COR-L47 (cell line): ENCODE measurements around the gene PPP2R5E.
A peak's percentile ranks its signal among the peaks of the same experiment; 100 is the strongest.

Experiments used
- DNase-seq: peaks from one replicate; lab custom pipeline; 2025; lab: John Stamatoyannopoulos, UW

The PPP2R5E gene

DNA sequence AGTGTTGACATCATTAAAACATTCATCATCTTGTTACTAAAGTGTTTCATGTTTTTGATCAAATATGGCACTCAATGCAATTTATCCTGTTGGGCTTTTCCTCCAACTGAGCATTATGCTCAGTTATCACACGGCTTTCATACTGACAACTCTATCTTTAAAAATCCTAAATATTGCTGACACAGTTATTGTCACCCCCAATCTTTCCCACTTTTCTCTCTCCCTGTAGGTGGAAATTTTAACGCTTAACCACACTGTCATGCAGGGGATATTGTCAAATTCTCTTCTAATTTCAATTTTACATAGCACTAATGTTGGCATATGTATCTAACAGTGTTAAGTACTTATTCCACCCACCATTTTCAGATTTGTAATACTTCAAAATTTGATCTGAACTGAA lies 164.7 kb downstream of the PPP2R5E start:
- DNase-seq = no peak

DNA sequence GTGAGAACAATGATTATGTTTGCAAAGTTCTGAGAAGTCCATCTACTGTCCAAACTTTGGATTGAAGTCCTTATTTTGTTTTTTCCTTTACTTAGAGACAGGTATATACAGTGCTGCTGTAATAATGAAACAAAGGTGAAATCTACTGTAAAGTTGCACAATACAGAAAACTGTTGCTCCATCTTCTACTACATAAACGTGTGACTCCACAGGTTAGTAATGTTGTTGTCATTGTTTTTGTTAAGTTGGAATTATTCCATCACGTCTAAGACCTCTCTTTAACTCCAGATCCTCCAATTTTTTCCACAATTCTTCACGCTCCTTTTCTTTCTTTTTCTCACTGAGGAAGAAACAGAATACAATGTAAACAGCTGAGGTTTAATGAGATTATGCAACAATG lies 167.4 kb downstream of the PPP2R5E start:
- DNase-seq = no peak

DNA sequence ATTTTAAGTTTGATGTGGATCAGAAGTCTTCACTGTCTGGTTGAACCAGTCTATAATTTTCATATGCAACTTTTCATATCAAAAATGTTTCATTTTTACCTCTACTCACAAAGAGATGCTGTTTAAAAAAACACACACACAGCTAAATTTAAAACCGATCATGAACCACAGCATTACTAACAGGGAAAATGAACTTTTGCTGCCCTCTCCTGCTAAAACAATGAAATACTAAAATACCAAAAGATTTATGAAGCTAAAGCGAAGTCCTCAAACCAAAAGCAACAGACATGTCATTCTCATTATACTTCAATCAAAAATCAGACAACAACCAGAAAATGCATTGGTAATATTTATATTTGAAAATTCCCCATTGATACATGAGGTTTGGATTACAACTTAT lies 171.6 kb downstream of the PPP2R5E start:
- peak; percentile 1 for DNase-seq

DNA sequence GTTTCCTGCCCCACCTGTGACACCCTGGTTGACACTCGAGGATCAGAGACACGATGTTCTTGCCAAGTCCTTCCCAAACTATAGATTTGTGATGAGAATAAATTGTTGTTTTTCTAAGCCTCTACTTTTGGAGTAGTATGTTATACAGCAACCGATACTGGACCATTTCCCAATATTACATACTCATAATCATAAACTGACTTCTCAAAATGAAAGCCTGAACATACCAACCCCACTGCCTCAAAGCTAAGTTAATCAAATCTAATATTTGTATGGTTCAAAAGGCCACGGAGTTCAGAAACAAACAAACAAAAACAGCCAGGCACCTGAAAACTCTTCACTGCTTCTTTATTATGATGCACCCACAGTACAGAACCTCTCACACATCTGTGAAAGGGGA lies 172.1 kb downstream of the PPP2R5E start:
- no peak for DNase-seq

DNA sequence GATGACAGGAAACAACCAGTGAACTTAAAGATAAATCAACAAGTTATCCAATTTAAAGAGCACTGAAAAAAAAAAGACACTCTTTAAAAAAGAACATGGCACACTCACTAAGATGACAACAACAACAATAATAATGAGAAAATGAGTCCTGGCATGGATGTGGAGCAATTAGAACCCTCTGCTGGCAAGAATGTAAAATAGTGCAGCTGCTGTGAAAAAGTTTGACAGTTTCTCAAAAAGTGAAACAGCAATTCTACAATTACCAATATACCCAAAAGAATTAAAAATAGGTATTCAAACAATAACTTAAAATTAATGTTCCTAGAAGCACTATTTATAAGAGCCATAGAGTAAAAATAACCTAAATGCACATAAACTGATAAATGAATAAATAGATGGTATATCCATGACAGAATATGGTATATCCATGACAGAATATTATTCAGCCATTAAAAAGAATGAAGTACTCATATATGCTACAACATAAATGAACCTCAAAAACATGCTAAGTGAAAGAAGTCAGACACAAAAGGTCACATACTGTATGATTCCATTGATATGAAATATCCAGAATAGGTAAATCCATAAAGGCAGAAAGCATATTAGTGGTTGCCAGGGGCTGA lies 175.3 kb downstream of the PPP2R5E start:
- no peak for DNase-seq

DNA sequence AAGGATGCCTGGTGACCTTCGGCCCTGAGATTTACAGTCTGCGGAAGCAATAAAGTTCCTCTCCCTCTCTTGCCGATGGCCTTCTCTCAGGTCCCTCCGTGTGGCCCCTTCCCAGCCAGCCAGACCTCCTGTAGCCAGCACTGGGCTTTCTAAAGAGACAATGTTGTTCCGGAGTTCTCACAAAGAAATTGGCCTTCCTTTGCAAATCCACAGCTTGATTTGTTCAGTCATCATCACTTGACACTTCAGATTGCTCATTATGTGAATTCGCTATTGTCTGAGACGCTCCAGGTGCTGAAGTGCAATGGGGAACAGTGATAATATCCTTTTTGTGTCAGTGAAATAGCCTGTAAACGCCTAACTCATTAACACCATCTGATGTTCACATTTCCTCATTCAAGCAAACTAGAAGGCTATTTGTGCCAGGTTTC lies 180.8 kb downstream of the PPP2R5E start:
- DNase-seq = peak; percentile 91

DNA sequence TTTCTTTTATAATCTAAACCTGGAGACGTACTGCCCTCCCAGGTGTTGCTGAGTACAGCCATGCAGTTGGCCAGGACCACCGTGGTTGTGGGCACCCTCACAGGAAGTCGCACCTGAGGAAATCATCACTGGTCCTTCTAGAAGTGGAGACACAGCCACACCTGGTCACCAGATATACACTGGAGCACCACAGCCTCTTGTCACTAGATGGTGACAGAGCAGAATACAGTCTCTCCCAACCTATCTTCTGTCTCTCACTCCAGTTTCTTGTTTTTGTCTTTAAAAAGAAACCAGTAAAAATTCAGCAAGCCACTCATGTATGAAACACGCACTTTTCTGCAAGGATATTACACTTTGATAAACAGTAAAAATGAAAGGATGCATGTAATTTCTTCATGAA lies 181.4 kb downstream of the PPP2R5E start:
- peak; percentile 45 for DNase-seq

DNA sequence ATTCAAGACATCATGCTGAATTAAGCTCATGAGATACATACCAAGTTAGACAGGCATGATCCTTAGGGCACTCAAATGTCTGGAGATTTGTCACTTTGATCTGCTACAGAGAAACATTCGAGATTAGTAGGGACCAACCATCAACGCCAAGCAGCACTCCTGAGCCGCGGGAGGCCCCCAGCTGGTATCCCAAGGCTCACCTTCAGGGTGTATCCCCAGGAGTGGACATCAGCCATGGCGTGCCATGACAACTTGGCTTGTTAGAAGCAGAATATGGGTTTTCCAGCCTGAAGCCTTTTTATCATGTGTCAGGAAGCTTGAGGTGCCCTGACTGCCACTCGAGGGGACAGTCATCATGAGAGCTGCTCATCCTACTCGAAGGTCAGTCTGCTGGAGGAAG lies 185.3 kb downstream of the PPP2R5E start:
- DNase-seq = no peak

DNA sequence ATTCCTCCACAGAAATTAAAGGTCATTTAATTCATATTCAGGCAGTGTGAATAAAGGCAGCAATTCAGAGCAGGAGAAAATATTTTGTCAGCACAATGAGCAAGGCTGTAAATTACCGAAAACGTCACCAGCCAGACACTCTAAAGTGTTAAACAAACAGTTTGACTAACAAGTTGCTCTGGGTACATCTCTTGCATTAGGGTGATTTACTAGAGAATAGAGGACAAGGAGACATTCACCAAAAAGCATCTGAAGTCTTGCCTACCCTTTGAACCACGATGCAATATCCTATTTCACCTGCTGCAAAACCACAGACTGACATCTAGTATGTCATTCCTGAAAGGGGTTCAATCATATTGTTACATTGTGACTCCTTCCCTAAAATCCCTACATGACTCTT lies 197.4 kb downstream of the PPP2R5E start:
- no peak for DNase-seq

DNA sequence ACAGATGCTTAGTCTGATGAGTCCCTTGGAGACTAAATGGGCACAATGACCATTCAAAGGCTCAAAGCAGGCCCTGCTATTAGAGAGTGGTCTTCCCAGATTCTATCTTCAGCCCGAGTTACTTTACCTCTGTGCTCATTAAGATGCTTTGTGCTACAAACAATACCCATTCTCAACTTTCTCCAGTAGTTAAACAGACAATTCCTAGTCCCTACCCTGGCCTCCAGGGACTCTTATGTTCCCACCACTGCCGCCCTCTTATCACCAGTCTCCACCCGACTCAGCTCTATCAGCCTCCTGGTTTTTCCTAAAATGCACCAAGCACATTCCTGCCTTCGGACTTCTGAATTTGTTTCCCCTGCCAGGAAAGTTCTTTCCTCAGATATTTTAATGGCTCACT lies 198.8 kb downstream of the PPP2R5E start:
- no peak for DNase-seq

DNA sequence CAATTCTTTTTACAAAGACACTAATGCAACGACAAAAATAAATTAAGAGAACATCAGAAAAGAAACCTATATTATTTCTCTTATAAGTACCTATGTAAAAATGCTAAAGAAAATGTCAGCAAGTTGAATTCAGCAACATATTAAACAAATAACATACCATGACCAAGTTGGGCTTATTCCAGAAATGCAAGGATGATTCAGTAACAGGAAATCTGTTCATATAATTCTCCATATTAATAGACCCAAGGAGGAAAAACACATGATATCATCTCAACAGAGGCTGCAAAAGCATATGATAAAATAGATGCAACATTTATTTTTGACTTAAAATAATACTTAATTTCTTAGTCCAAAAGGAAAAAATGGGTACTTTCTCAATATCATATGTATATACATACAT lies 199.3 kb downstream of the PPP2R5E start:
- no peak for DNase-seq

DNA sequence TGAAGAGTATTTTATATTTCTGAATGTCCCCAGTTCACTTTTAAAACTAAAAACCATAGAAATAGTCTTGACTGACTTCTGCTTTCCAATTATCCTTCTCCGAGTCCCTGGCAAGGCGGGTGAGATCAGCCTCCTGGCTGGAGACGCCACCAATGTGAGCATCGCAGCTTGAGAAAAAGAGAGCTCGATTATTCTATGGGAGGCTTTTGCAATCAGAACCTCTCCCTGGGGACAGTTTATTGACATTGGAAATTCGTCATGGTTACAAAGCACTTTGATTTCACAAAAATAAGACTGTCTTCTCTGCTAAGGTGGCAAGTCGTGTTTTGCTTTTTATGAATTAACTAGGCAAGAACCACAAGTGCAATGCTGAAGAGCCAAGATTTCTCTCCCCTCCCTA lies 200.8 kb downstream of the PPP2R5E start:
- DNase-seq = peak; percentile 15

DNA sequence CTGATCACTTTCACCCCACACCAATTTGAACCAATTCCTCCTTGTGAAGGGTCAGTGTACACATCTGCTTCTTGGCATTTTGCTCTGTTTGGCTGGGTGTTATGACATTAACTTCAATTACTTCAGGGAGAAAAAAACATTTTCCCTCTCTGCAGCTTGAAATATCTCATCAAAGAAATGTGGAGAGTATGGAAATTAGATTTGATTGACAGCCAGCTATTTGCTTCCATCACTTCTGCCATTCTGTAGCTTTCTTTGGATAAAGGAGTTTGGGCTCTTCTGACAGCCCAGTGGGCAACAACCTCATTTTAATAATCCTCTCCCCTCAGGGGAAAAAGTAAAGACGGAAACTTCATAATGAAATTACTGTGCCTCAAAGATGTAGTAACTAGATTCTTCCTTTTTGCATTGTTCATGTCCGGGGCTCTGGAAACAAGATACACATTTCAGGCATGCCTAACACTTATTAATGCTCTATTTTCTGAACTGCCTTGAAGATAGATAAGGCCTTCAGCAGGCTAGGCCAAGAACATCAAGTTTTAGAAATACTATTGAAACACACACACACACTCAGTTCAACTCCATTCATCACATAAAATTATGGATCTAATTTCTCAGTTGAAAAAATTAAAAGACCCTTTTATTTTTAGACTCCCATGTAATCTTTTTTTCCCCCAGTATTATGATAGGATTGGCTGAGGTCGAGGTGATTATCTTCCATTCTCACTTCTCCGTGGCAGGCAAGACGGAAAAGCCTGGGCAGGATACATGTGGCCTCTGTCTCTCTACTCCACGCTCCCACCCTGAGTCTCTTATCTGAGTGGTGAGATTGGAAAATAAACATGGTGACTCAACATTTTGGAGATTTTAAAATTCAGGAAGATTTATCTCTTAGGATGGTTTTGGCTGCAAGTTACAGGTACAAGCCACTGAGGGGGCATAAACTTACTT lies 214.1 kb downstream of the PPP2R5E start:
- DNase-seq = no peak

DNA sequence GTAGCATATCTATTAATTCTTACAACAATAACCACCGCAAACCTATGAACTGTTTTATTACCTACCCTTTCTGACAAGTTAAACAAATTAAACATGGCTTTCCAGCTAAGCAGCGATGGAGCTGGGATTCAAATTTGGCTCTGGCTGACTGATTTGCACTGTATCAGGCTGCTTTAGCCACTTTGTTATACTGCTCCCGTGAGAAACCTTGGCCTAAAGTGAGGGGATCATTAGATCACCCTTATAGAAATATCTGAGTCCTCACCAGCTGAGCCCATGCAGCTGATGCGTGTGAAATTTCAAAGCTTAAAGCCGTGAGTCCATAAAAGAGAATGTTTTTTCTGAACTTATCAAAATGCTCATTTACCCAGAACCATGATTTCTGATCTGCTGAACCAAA lies 216.3 kb downstream of the PPP2R5E start:
- DNase-seq = no peak

DNA sequence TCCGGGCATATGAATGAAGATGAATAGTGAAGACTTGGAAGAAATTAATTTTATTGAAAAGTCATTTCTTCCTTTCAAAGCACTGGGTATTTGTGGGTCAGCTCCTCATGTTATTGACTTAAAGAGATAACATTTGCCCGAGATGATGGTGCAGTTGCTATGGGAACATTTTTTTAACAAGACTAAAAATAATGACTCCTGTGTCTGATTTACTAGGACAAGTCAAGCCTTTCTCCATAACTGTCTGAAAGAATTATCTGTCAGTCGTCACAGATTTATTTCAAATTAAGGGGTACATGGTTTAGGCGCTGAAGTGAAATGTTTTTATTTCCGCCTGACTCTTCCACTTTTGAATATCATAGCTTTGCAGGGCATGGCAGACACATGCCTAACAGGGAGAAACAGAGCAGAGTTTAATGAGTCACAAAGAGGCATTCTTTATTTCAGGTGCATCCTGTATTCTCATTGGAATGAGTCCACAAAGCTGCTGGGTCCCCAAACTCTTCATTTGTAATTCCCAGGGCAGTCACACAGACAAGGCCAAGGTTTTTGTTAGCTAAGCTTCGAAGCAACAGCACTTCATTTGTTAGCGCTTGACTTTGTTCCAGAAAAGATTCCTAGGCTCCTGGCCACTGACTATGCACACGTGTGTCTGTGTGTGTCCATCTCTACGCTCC lies 220.1 kb downstream of the PPP2R5E start:
- no peak for DNase-seq

DNA sequence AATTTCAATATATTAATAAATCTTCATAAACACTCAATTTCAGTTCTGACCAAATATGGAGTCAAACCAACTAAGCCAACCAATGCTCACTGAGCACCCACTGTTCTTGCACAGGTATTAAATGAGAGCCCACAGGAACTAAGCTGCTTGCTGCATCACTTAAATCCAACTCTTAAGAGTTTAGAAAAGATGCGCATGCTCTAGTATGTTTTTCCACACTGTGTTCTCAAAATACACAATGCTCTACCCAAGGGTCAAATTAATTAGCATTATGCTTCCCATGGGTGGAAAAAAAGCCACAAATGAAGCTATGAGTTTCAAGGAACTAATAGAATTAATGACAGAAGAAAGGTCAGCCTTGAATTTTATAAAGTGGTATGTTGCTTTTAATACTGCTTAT lies 220.7 kb downstream of the PPP2R5E start:
- no peak for DNase-seq
